Activated CD4-positive, alpha-beta T cell treated with anti-CD3 and anti-CD28 coated beads, Interleukin-2, amount 50 U/mL, for 16 hours (primary cell): ENCODE results near the gene CHST8.

ENCODE experiments used
- DNase-seq: peaks from one replicate; pipeline ENCODE4 v3.0.0-alpha.2; 2020

Gene CHST8

DNA sequence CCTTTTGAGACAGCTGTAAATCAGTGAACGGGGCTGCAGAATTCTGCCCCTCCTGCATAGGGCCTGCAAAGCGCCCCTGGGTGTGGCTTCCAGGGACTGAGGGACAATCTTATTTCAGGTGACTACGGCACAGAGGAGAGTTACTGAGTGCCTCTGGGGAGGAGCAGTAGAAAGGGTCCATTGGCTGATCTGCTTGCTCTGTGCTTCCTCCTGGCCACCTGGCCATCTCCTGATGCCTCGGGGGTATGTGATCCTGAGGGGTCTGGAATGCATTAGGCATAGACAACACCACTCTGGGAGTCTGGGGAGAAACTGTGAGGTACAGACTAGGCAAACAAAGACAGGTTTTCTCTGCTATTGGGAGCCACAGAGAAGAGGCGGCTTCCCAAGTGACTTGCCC, 177.7 kb downstream of the CHST8 start:
- no peak for DNase-seq

DNA sequence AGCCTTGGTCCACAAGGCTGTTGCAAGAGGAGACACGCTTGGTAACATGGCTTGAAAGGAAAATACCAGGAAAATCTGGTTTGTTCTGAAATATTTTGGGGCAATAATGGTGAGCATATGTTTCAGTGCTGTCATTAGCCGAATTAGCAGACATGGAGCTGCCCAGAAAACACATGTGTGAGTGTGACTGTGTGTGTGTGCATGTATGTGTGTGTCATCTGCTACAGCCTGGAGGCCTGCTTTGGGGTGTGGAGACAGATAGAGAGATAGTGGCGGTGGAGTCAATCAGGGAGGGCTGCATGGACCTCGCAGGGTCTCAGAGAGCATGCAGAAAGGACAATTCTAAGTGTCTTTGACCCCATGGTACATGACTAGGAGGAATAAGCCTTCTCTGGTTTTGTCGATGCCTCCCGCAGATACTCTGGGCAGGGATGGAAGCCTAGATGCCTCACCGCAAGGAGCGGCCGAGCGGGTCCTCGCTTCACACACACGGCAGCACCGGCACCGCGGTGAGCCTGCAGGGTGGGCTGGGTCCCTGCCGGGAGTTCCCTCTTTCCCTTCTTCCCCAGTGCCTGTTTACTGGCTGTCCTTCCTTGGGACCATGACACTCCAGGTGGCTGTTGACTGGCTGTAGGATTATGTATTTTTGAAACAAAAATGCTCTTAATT, 178.4 kb downstream of the CHST8 start:
- no peak for DNase-seq

DNA sequence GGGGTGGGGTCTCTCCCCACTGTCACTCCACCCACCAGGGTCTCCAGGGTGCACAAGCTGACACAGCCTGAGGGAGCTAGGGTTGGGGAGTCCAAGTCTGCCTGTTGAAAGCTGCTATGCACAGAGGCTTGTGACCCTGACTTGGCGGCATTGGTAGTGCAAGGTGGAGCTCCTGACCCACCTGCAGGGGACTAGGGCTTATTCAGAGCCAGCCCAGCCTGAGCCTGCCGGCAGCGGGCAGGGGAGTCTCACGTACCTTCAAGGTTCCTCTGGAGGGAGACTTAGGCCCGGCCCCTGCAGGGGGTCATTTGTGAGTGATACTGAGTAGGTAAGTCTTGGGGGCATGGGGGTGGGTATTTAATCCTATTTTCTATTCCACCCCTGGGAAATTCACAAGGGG, 179.7 kb downstream of the CHST8 start:
- DNase-seq, result no peak

DNA sequence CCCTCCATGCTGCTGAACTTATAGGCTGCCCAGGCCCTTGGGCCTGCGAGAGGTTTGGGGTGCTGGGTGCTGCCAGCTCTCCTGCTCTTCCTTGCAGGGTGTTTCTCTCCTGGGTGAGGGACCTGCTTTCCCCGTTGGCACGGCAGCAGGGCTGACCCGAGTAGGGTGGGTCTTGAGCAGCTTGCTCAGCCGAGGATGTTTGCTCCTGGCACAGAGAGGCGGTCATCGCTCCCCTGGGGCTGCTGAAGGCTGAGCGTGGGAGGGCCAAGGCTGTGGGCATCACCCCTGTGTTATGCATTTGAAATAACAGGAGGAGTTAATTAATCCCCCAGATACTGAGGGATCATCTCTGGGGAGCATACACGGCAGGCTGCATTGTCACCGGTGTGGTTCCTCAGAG, 180.2 kb downstream of the CHST8 start:
- no peak for DNase-seq

DNA sequence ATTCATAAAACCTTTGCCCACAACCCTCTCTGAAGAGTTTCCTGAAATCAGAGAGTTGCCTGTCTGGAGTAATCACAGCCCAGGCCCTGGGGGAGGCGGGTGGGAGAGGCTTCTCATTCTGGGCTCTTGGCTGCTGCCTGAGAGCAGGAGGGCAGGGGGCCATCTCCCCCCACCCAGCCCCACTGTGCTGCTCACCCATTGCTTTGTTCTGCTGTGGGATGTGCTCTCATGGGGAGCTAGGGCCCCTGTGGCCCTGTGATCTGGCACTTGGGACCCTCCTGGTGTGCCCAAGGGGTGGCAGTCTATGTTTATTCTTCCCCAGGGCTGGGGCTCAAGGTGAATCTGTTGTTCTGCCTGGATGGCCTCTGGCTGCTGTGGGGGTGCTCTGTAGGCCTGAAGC, 181.0 kb downstream of the CHST8 start:
- no peak for DNase-seq

DNA sequence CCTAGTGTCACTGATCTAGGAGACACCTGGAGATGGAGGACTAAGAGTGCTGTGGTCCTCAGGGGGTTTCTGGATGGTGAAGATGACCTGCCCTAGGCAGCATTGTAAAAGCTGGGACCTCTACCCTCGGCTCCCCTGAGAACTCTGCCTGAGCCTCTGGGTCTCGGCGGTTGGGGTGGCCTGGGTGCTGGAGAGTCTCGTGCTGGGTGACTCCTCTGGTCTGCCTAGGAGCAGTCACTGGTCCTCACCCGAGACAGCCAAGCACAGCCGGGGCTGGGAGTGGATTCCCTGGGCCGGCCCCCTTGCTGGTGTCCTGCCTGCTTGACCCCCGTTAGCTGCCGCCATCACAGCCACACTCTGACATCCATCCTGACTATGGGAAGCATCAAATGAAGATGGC, 181.6 kb downstream of the CHST8 start:
- DNase-seq, result no peak

DNA sequence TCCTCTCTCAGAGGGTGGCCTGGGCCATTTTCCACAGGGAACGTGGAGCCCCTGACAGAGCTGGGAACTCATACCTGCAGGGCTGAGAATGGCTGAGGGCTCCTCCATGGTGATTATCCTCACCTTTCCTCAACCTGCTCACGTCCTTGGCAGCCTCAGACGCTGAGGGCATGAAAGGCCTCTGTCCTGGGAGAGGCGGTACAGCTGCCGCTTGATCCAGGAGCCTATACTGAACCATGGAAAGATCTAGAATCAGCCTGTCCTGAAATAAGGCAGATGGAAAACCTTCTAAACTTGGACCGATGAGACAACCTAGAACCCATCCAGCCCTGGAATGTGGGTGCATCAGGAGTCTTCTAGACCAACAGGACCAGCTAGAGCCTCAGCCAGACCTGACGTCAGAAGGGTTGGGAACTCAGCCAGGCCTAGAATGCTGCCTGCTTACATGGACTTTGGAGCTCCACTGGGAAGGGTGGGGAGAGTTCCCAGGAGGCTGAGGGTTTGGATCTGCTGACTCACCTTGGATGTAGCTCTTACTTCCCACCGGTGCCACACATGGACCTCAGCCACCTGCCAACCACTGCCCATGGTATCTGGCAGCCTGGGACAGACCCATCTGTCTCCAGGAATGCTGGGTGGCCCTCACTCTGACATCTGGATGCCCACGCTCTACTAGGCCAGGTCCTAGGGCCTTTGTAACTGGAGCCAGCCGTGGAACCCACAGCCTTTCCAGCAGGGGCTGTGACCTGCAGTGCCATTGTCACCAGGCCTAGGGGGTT, 182.5 kb downstream of the CHST8 start:
- DNase-seq, result no peak

DNA sequence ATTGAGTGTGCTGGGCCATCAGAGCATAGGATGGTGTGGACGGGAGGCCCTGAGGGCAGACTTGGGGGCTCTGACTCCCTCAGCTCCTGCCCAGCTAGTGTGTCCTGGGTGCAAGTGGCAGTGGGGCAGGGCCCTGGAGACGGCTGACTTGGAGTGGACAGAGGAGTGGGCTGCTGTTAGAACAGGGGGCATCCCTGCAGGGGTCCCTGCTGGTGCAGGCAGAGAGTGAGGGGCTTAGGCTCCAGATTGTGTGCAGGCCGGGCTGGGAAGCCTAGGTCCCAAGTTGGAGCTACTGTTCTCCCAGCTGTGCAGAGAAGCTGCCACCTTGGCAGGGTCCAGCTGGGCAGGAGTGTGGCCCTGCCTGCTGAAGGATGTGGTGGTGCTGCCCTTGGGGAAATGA, 183.6 kb downstream of the CHST8 start:
- DNase-seq, result no peak

DNA sequence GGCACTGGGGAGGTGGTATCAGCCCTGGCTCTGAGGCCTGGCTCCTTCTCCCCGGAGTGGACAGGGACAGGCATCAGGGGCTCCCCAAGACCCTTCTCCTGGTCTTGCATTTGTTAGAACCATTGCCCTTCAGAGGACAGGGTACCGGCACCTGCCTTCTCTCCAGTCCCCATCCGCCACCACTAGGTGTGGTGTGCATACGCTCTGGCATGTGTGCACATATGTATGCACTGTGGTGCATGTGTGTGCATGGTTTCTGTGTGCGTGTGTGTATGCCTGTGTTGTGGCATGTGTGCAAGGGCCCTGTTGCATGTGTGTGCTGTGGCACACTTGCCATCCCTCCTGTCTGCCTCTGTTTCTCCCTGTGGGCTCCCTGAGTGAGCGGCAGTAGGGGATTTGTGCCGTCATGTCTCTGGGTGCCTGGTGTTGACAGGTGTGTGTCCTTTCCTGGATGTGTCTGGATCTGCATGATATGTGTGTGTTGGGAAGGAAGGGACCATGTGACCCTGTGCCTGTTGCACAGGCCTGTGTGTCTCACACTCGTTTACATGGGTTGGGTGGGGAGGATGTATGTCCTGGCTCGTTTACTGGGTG, 184.2 kb downstream of the CHST8 start:
- no peak for DNase-seq

DNA sequence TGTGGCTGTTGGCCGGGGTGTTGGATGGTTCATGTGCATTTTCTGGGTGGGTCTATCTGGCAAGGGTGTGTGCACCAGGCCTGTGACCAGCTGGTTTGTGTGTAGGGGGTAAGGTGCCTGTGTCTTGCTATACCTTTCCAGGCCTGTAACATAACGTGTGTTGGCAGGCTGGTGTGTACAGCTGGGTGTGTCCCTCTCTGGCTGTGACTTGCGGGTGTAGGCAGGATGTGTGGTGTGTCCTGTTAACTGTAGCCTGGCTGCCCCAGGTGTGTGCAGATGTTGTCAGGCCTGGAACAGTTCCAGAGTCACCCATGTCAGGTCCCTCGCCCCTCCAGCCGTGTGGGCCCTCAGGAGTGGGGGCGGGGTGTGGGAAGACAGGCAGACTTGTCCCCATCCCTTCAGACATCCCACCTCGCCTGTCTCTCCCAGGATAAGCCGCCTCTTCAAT, 184.7 kb downstream of the CHST8 start:
- DNase-seq, result no peak

DNA sequence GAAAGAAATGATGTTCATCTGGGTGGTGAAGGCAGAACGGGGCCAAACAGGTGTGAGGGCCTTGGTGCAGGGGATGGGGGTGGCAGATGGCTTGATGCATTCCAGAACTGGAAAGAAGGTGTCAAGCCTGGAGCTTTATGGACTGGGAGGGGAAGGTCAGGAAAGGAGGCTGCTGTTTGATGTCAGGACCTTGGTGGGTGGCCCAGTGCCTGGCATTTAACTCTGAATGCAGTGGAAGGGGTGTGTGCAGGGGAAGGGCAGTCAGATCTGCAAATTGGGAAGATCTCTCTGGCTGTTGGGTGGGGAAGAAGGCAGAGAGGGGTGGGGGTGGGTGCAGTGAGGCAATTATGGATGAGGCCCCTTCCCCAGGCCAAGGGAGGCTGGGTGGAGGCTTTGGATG, 186.6 kb downstream of the CHST8 start:
- no peak for DNase-seq

DNA sequence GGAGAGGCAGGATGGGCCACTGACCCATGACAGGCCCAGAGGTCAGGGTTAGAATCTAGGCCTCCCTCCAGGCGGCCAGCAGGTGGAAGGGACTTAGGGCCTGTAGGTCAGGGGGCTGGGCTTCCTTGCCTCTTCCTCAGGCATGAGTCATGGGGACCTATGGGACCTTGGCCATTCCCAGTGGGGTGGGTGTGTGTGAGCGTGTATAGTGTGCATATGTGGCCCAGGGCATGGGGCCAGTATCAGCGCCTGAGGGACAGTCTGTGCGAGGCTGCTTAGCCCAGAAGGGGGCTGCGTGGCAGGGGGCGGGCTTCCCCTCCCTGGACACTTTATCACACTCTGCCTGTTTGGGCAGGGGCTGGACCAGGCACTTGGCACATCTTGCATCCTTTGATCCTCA, 188.2 kb downstream of the CHST8 start:
- no peak for DNase-seq

DNA sequence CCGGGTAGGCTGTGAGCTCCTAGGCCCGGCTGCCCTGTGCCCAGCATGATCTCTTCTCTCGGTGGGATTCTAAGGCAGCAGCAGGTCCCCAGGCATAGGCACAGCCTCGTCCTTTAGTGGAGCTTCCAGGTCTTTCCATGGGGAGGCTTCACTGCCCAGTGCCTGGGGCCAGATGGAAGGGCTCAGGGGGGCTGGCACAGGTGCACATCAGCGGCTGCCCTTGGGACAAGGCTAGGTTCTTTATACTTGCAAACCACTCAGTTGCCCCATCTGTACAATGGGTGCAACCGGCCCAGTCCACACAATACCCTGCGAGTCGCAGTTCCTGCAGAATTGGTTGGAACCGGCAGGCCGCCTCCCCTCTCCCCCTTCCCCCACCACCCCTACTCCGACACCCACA, 189.1 kb downstream of the CHST8 start:
- DNase-seq, result no peak

DNA sequence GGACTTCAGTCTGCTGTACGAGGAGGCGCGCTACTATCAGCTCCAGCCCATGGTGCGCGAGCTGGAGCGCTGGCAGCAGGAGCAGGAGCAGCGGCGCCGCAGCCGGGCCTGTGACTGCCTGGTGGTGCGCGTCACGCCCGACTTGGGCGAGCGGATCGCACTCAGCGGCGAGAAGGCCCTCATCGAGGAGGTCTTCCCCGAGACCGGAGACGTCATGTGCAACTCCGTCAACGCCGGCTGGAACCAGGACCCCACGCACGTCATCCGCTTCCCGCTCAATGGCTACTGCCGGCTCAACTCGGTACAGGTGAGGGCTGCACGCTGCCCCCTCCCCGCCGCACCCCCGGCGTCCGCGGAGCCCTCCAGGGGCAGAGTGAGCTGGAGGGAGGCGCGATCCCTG, 189.5 kb downstream of the CHST8 start:
- no peak for DNase-seq

DNA sequence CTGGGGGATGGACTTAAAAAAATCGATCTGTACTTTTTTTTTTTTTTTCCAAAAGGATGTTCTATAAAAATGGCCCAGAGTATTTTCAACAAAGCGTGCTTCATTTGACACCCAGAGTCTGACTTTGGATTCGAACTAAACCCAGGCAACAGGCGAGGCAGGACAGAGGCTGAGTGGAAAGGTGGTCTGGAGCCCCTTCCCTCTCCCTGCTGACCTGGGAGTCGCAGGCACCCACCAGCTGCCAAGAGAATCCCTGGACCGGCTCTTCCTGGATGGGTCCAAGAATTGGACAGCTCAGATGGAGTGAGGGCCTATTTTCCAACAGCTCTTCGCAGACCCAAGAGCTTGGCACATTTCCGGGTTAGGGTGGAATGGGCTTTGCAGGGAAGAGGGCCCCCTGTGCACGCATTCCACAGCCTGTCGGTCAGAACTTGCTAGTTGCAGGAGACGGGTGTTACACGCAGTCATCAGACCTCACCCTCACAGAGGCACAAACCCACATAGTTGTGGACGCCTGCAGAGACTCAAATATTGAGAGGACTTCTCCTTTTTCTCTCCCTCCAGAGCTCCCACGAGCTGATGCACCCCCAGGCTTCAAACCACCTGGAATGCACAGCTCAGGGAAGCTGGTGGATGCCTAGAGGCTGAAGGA, 190.1 kb downstream of the CHST8 start:
- no peak for DNase-seq

DNA sequence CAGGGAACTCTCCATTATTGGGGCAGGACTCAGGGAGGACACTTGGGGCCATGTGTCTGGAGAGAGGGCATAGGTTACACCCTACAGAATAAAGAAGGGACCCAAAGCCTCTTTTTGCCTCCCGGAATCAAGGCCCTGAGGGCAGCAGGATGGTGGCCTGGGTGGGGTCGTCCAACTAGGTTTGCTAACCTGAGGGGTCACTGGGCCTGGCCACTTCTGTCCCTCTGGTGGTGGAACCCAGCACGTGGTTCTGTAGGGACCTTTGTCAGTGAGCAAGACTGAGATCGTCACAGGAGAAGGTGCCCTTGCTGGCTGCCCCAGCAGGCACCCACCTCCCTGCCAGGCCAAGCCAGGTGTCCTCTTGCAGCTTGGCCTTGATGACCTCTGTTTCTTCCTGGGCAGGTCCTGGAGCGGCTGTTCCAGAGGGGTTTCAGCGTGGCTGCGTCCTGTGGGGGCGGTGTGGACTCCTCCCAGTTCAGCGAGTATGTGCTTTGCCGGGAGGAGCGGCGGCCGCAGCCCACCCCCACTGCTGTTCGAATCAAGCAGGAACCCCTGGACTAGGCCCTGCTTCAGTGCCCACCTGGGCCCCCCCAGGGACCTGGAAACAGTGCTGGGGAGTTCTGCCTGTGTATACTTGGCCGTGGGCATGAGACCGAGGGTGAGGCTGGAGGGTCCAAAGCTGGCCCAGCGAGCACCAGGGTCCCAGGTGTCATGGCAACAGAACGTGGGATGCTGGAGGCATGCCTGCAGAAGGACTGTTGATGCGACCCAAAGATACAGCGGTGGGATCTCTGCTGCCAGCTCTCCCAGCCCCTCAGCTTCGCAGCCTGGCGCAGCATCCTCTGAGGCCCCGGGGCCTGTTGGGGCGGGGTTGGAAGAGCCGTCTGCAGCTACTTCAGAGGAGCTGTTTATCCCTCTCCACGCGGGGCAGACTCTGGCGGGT, 190.9 kb downstream of the CHST8 start:
- DNase-seq, result no peak

DNA sequence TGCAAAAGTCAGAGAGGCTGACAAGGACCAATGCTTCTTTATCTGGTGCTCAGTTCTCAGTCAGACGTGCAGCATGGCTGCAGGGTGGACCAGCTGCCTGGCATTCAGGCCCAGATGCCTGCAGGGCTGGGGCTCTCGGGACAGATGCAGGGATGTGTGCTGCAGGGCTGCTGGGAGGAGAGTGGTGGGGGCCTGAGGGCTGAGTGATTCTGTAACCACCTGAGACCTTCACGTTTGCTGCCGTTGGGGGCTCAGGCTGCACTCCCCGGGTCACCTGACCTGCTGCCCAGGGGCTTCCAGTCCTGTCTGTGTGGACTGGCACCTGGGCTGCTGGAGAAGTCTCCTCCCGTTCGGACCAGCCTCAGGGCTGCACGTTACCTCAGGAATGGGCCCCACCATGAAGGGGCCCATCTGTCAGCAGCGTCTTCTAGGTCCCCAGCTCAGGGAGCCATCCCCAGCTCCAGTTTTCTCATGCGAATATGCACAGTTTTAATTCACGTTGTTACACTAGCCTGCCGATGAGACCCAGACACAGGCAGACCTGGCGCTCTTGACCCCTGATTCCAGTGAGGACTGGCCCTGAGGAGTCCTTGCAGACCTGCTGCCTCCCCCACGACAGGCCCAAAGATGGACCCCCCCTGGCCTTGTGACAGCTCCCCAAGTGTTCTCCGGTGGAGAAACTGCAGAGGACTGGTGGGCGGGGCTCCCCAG, 191.8 kb downstream of the CHST8 start:
- no peak for DNase-seq

DNA sequence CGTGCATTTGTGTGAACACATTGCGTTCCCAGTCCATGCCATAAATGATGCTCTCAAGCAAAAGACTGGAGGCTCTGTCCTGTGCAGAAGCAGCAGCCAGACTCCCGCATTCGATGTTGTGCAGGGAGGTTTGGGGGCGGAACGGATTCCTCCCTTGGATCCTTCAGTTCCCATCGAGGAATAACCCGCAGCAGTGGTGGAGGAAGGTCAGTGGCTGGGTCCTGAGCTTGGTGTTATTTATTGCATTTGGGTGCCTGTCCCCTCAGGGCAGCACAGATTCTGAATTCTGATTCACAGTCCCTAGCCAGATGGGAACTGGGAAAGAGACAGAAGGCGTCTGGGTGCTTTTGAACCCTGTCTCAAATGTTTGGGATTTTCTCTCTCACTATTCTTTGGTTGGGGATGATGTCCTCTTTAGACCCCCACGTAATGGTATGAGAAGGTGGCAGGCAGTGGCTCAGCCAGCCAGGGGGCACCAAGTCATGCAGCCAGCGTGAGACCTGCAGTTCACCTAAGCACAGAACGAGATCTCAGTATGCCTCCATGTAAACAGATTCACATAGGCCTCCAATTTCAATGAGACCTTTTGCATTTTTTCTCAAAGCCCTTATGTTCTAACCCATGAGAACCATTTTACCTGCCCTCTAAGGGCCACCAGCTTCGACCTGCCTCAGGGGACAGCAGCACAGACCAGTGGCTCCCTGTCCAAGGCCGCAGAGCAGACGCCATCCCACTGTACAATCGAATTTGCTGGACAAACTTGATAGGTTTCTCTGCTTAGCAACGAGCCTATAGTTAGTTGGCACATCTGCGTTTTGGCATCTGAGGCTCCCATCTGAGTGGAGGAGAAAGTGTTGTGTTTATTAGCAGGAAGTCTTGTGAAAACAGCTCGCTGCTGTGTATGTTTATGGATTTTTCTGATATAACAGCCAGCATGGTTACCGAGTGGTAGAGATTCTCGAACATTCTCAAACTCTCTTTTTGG, 192.7 kb downstream of the CHST8 start:
- DNase-seq, result no peak

DNA sequence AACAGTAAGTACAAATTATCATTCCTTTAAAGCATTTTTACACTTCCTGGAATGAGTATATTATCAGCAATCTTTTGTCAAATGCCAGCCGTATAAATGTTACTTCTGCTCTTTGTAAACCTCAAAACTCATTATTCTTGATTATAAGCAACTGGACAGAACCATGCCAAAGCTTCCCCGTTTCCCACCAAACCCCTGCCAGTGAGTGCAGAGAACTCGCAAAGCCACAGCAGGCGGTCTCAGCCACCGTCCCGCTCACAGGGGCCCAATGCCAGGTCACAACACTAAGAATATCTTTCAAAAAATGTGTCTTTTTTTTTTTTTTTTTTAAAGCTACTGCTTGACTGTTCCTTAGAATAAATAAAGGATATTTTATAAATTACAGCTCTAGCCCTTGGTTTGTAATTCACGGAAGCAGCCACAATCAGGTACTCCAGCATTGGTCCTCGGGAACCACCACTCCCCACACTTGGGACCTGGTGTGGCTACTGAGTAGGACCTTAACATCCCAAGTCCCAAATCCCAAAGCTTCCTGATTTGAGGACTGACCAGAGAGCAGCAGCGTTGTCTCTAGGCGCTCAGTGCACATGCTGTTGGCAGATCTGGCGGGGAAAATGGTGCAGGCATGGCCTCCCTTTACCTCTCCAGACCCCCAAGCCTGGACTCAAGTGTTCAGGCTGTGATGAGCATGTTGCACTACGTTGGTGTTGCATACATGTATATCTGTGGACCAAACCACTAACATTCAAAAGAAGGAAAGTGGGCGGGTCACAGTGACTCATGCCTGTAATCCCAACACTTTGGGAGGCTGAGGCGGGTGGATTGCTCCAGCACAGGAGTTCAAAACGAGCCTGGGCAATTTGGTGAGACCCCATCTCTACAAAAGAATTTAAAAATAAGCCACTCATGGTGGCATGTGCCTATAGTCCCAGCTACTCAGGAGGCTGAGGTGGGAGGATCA, 193.9 kb downstream of the CHST8 start:
- no peak for DNase-seq
